Measurements from ENCODE around the gene NEUROD2.

The NEUROD2 gene

DNA sequence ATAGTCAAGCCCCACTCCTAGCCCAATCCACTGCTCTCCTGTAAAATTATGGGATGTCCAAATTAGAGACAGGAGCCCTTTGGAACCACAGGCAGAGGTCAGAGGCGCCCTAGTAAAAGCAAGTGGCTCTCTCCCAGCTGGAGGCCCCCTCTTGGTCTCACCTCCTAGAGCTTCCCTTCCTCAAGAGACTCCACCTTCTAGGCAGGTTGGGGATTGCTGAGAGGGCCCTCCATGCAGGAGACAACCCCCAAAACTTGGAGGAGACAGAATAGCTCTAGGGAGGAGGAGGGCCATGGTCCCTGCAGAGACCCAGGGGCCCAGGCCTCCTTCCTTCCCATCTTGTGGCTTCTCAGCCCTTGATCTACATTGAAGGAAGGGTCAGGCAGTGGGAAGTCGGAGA, 29.4 kb downstream of the NEUROD2 start:
- no peak for DNase-seq

- DNase-seq, result no peak
Observed at GRCh38 chr17:39576187-39576586, 31.5 kb downstream of the NEUROD2 start.

DNA sequence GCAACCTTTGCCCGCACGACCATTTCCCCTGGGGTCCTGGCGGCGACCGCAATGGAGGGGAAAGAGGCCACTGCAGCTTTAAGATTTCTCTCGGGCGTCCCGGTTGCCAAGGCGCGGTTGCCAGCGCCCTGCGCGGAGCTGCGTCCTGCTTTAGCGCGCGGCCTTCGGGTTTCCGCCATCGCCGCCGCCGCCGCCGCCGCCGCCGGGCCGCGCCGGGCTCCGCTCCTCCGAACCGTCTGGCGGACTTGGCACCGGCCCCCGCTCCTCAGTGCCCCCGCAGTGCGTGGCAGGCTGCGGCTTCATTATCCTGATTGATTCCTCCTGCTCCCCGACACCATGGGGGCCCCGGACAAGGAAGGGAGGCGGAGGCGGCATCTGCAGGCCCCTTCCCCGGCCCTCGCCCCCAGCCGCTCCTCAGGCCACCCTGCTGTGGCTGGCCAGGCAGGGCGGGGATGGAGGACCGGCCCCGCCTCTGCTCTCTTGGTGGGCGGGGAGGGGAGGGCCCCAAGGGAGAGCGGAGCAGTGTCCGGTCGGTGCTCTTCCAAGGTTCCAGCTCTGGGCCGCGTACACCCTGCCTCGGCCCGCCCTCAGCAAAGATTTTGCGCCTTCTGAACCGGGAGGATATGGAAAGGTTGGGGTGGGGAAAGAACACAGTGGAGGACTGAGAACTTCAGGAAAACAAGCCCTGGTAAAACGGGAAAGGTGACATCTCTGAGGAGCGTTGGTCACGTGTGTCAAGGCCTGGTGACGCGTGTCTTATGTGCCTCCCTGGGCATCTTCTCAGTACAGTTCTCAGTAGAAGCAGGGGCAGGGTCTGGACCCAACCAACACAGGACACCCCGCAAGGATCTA, 34.0 kb downstream of the NEUROD2 start:
- DNase-seq, result no peak

DNA sequence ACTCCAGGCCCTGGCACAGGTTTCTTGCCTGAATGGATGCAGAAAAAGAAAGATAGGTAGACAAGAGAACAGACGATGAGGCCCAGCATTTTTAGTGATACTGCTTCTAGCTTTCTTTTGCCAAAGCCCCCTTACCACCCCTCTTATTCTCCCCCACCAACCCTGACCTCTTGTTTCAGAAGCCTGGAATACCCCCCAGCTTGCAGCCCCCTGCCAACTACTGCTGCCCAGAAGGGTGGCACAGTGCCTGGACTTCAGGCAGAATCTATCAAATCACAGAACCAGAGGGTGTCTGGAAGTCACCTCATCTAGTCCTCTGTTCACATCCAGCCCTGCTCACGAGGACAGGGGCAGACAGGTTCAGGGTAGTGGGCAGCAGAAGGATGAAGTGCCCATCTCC, 35.6 kb downstream of the NEUROD2 start:
- no peak for DNase-seq

DNA sequence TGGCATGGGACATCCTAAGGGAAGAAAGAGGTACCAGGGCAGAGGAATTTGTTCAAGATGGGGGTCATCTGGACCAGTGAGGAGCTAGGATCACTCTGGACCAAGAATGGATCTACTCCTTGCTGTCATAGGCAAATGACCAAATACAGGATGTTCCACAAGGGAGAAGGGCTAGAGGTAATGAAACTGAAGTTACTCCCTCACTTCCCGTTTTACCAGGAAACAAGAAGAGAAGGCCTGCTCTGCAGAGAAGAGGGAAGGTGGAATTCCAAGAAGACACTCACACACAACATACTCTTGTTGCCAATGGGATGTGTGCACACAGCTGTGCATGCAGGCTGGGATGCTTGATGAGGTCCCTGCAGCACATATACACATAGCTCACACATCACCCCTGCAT, 38.6 kb downstream of the NEUROD2 start:
- no peak for DNase-seq

DNA sequence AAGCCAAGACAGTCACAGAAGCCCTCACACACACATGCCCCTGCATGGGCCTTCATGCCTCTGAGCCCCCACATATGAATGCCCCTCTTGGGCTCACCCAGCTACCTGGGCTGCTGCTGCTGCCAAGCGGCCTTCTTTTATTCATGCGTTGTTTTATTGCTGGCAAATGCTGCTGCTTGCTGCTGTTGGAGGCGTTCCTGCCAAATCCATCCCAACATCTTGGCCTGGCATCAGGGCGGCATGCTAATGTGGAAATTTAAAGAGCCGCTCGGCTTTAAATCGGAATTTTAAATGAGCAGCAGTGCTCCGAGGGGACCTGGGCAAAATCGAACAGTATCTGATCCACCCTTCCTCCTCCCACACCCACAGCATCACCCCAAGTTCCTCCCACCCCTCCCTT, 39.0 kb downstream of the NEUROD2 start:
- DNase-seq, result no peak

DNA sequence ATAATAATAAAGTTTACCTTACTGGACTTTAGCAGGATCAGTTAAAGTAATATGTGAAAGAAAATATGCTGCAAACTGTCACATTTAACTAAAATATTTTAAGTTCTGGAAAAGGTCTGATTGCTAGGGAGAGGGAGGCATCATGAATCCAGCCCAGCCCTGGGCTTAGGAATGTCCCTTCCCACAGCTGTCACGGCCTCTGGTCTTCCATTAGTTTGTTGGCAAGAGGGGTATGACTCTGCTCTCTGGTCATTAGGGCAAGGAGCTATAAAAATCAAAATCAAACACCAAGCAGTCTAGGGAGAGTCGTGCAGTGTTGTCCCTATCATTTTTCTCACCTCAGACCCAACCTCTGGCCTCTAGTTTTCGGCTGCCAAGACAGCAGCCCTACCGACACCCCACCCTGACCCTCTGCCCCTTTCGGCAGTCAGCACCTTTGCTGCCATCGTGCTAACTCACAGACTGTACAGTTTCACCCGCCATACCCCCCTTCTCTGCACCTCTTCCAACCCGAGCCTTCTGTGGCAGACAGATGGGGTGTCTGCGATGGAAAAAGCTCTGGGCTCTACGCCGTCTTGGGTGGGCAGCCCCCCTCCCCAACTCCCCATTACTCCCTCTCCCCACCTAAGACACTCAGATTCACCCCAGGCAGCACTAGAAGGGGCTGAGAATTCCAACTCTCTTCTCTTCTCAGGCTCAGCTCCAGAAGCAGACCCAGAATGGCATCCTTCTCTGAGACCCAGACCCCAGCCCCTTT, 41.4 kb downstream of the NEUROD2 start:
- no peak for DNase-seq

GRCh38 chr17:39564211-39564848, 43.4 kb downstream of the NEUROD2 start:
- no peak for DNase-seq

- DNase-seq, result no peak
Observed at GRCh38 chr17:39563476-39563875, 44.2 kb downstream of the NEUROD2 start.

- no peak for DNase-seq
Observed at GRCh38 chr17:39562976-39563375, 44.7 kb downstream of the NEUROD2 start.

DNA sequence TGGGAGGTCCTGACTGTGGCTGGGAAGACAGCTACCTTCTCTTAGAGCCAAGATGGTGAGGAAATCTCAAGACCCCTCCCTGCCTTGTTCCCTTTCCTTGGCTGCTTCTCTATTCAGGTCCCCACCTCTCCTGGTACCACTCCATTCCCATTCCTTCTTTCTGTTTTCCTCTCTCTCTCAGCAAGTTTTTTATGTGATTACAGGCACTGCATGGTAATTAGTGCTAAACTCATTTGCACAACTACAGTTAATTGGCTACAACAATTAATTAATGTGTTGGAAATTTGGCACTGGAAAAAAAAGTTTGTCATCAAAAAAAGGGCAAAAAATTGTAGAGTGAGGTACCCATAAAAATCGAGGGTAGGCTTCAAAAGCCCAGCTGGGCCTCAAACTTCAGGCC, 45.3 kb downstream of the NEUROD2 start:
- DNase-seq, result no peak

DNA sequence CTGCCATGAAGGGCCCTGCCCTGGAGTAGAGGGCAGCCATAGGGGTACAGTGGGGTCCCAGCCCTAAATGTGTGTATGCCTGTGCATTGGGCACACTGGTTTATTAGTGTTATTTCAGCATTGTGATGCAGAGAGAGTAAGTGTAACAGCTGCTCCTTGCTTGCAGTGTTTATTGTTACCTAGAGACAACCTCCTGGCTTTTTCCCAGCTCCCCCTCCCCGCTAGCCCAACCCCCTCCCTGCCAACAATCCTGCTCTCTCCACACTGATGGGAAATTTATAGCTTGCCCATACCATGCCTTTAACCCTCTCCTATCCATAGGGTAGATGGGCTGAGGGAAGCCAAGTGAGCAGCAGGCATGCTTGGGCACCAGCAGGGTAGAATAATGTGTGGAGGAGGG, 51.3 kb downstream of the NEUROD2 start:
- DNase-seq, result no peak

GRCh38 chr17:39555368-39555767, 52.4 kb downstream of the NEUROD2 start:
- no peak for DNase-seq

Data from activated CD4-positive, alpha-beta T cell treated with anti-CD3 and anti-CD28 coated beads, Interleukin-2, amount 50 U/mL, for 1 hour (primary cell).